K562 (cell line): ENCODE measurements around the gene CD55. TPM values are rescaled to one million over a fixed set of nuclear protein-coding genes. Genes with fewer than 3 reads are reported as not detected.

ENCODE experiments used
- ERF ChIP-seq: fragments of 450-650 bp; formaldehyde crosslinking; IDR thresholded peaks from 2 replicates; pipeline ENCODE4 v1.4.0; 2020; ENCODE audit warnings: mild to moderate bottlenecking, mixed read lengths
- POU5F1 ChIP-seq: fragments of 150-350 bp; IDR thresholded peaks from 2 replicates; pipeline ENCODE4 v1.6.1; 2014; ENCODE audit warnings: borderline replicate concordance, low read length, low read depth, mild to moderate bottlenecking; ENCODE audit not compliant: partially characterized antibody
- RAD51 ChIP-seq: fragments of 450-650 bp; IDR thresholded peaks from 2 replicates; pipeline ENCODE4 v1.7.1; 2016; ENCODE audit warnings: low read depth, mild to moderate bottlenecking, borderline replicate concordance
- SMAD2 ChIP-seq: fragments of 150-350 bp; IDR thresholded peaks from 2 replicates; pipeline ENCODE4 v1.6.1; 2014; ENCODE audit warnings: low read depth, mild to moderate bottlenecking, low read length
- TBL1XR1 ChIP-seq, 2 experiments: IDR thresholded peaks; 2 replicates each; pipeline ENCODE4 v1.6.1; 2012; ENCODE audit warnings: improper control_type of control experiment in 2 of 2, low read length in 2 of 2, mild to moderate bottlenecking in 1 of 2
- YY1 ChIP-seq, 3 experiments: IDR thresholded peaks; 2 replicates each; pipeline ENCODE4 v1.6.1; 2011; ENCODE audit warnings: low read length in 2 of 3, mild to moderate bottlenecking in 2 of 3, moderate library complexity in 2 of 3, borderline replicate concordance in 1 of 3, control low read depth in 1 of 3, low read depth in 1 of 3; ENCODE audit not compliant: insufficient read depth in 3 of 3, insufficient replicate concordance in 2 of 3, control insufficient read depth in 1 of 3, insufficient read length in 1 of 3; ENCODE audit errors: extremely low read depth in 1 of 3
- ZNF766 ChIP-seq: fragments of 200-800 bp; sonication (Bioruptor generic); conservative IDR thresholded peaks from 2 replicates; pipeline ENCODE4 v1.6.1; 2016; ENCODE audit warnings: missing genetic modification characterization, missing compliant biosample characterization
- polyA plus RNA-seq, 8 experiments: library from polyadenylated mRNA; depleted of rRNA in 4 of 8; stranded (reverse) in 5 of 8; unstranded in 3 of 8; fragments of >200 nt; fragmentation: Nextera tagmentation in 2 of 8; fragmentation: Illumina TruSeq in 1 of 8; extraction: Ambion mirVana in 2 of 8; extraction: Trizol in 1 of 8; gene quantifications; 2 replicates each; pipeline versions ENCODE4 v1.2.1 to v1.2.3, GENCODE V29; 2011 to 2014; ENCODE audit warnings: inconsistent platforms in 1 of 8, missing spikeins in 1 of 8
- total RNA-seq, 7 experiments: library from RNA; depleted of rRNA in 6 of 7; stranded (reverse); fragments of >200 nt in 6 of 7; fragmentation: Illumina TruSeq in 2 of 7; extraction: Trizol in 2 of 7; gene quantifications; 2 replicates each; pipeline versions ENCODE4 v1.2.1 to v1.2.3, GENCODE V29; 2011 to 2021; ENCODE audit warnings: low replicate concordance in 1 of 7
- TF ChIP-seq, protein P1 (sequence below): fragments of 250-450 bp; sonication (Bioruptor Pico); IDR thresholded peaks from 2 replicates; pipeline ENCODE4 v1.5.0; 2021; ENCODE audit warnings: mild to moderate bottlenecking, moderate library complexity
- TF ChIP-seq, protein P2 (sequence below), 2 experiments: fragments of 450-650 bp; formaldehyde crosslinking in 1 of 2; IDR thresholded peaks; 2 replicates each; pipeline versions ENCODE4 v1.4.0 to v1.6.1; 2014 to 2020; ENCODE audit warnings: mild to moderate bottlenecking in 2 of 2, borderline replicate concordance in 1 of 2, low read depth in 1 of 2

CD55 gene
- total and polyA plus RNA-seq, 9 of the 15 experiments (the other 6 are each of a cell fraction or from before 2014, with no cell fraction given) = 17.7 to 150 (median 97.0) TPM

DNA sequence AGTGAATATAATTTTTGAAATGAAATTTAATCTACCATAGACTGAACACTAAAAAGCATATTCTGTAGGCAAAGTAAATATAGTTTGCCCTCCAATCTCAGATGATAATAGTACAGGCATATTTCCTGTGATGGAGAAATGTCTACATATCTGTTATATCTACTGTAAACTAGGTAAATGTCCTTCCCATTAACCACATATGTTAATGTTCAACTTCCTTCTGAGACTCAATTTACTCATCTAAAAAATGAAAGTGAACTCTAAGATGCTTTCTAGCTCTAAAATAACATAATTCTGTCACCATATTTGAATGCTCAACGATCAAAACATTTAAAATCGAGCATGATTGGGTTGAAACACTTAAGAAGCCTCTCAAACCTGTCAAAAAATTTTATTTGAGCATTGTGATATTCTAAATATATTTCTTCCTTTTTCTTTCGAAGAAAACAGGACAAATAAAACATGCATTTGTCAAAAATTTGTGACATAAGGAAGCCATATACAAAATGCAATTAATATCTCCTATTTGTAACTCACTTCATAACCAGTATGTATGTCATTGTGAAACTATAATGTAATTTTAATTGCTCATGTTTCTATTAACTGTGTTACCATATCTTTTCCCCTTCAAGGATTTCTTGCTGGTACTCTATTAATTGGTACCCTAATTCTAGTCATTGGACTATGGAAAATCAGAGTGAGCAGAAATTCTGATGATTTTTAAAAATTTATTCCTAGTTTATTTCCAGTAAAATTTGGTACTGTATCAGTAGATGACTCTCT, 34.2 kb downstream of the CD55 start (continued):
- TF ChIP-seq, protein P1, sequence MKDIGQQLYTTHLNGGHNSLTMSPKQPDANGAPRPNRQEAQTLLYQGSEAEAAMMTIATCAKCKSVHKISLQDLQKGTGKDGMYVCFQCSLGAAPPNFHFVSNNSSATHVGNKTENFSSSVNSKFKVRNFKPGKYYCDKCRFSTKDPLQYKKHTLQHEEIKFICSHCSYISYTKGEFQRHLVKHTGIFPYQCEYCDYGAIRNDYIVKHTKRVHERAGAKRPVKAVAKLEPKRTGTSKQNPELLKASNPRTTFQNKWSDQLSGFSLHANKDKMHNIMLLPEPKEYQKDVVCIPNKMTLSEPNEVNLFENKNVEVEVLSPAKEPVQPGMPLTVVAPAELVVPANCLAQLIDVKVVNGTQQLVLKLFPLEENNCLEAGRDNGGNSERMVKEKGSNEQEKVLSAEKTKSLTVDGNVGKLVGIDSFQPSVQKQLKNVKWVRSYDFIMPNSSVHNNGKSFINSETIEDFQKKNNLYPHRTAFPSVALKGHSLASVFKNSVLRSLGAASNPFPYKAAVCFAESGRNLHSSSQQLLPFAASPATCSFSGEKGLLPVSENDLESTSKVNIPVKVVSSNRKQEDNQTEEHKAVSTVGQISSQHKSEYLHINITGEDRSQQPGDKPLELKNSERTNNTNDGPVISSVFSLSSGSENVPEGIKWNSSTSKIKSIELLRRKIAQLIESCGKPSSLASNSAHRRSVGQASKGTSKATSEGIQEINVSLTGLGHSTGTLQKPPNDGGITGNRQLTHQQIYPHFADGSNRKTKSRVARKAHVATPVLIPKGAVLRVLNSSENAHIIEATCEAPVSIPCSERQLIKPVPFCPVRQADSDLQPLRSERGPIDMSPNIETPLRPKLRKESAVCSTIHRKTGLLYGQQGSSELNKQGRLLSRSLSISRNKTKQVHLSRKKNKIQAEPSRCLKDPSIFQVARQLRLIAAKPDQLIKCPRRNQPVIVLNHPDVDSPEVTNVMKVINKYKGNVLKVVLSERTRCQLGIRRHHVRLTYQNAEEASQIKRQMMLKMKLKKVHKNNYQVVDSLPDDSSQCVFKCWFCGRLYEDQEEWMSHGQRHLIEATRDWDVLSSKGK (CRISPR knock-in tag) = no peak
- TF ChIP-seq RAD51 (no peak), ZNF766 (CRISPR knock-in tag) (no peak), TBL1XR1 (IDR thresholded peaks at IDR 0.05; ENCODE audit: low read length in 2 of 2) (no peak), ERF (no peak), SMAD2 (no peak), YY1 (IDR thresholded peaks at IDR 0.05; ENCODE audit: borderline replicate concordance in 1 of 3, control insufficient read depth in 1 of 3, extremely low read depth in 1 of 3, insufficient read depth in 3 of 3, insufficient read length in 1 of 3, insufficient replicate concordance in 2 of 3, low read depth in 1 of 3, low read length in 2 of 3) (no peak), POU5F1 (no peak)
- TF ChIP-seq, protein P2, sequence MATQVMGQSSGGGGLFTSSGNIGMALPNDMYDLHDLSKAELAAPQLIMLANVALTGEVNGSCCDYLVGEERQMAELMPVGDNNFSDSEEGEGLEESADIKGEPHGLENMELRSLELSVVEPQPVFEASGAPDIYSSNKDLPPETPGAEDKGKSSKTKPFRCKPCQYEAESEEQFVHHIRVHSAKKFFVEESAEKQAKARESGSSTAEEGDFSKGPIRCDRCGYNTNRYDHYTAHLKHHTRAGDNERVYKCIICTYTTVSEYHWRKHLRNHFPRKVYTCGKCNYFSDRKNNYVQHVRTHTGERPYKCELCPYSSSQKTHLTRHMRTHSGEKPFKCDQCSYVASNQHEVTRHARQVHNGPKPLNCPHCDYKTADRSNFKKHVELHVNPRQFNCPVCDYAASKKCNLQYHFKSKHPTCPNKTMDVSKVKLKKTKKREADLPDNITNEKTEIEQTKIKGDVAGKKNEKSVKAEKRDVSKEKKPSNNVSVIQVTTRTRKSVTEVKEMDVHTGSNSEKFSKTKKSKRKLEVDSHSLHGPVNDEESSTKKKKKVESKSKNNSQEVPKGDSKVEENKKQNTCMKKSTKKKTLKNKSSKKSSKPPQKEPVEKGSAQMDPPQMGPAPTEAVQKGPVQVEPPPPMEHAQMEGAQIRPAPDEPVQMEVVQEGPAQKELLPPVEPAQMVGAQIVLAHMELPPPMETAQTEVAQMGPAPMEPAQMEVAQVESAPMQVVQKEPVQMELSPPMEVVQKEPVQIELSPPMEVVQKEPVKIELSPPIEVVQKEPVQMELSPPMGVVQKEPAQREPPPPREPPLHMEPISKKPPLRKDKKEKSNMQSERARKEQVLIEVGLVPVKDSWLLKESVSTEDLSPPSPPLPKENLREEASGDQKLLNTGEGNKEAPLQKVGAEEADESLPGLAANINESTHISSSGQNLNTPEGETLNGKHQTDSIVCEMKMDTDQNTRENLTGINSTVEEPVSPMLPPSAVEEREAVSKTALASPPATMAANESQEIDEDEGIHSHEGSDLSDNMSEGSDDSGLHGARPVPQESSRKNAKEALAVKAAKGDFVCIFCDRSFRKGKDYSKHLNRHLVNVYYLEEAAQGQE (IDR thresholded peaks at IDR 0.05; ENCODE audit: borderline replicate concordance) = no peak
- TF ChIP-seq, protein P2 (CRISPR knock-in tag; IDR thresholded peaks at IDR 0.05; ENCODE audit: low read depth) = no peak
